Lung (tissue), 12 donors: Measurements from ENCODE around the gene KIF3C. TPM values are rescaled to one million over a fixed set of nuclear protein-coding genes. Genes with fewer than 3 reads are reported as not detected.

Experiments used
- ATAC-seq: fragments of 200-7000 bp; cut with Tn5 transposase; one replicate; pipeline ENCODE4 v1.9.1; 2020; ENCODE audit warnings: moderate number of reproducible peaks; ENCODE audit not compliant: insufficient read depth, low FRiP score
- DNase-seq, 3 donors: peaks; one replicate each; pipeline ENCODE4 v3.0.0-alpha.2; 2013 to 2017
- H3K27ac ChIP-seq, 2 donors: one replicate each; pipeline ENCODE4 v1.5.1; 2013; ENCODE audit warnings: mild to moderate bottlenecking in 2 of 2, moderate library complexity in 2 of 2, control low read depth in 1 of 2, inconsistent platforms in 1 of 2, low read depth in 1 of 2, low read length in 1 of 2
- H3K27me3 ChIP-seq, 3 donors: one replicate each; pipeline ENCODE4 v1.5.1; 2013; ENCODE audit warnings: low read length in 2 of 3; ENCODE audit not compliant: control insufficient read depth in 3 of 3, insufficient read depth in 3 of 3
- H3K36me3 ChIP-seq, 4 donors: one replicate each; pipeline ENCODE4 v1.5.1; 2013; ENCODE audit warnings: low read length in 4 of 4, mild to moderate bottlenecking in 1 of 4, moderate library complexity in 1 of 4; ENCODE audit not compliant: control insufficient read depth in 4 of 4, insufficient read depth in 4 of 4
- H3K4me1 ChIP-seq, 5 donors: one replicate each; pipeline ENCODE4 v1.5.1; 2013; ENCODE audit warnings: low read length in 5 of 5, mild to moderate bottlenecking in 2 of 5, moderate library complexity in 1 of 5; ENCODE audit not compliant: control insufficient read depth in 5 of 5, insufficient read depth in 5 of 5
- H3K4me3 ChIP-seq: one replicate; pipeline ENCODE4 v1.5.1; 2013; ENCODE audit warnings: mild to moderate bottlenecking, control low read depth, moderate library complexity
- H3K9ac ChIP-seq, 2 donors: one replicate each; pipeline ENCODE4 v1.5.1; 2013; ENCODE audit warnings: low read length in 2 of 2, control low read depth in 1 of 2; ENCODE audit not compliant: insufficient read depth in 1 of 2
- H3K9me3 ChIP-seq, 4 donors: one replicate each; pipeline ENCODE4 v1.5.1; 2013; ENCODE audit warnings: low read length in 3 of 4, mild to moderate bottlenecking in 1 of 4, moderate library complexity in 1 of 4; ENCODE audit not compliant: control insufficient read depth in 4 of 4, insufficient read depth in 3 of 4
- CTCF ChIP-seq: IDR thresholded peaks from 2 replicates; pipeline ENCODE4 v1.5.1; 2012; ENCODE audit warnings: mild to moderate bottlenecking; ENCODE audit errors: control extremely low read depth, extremely low read depth
- WGBS, 2 donors: extraction: QIAGEN DNeasy Blood & Tissue Kit; methylation state at CpG; one replicate each; pipeline ENCODE4 v1.1.7; 2013; 5-methylcytosine and 5-hydroxymethylcytosine counted together
- polyA plus RNA-seq, 2 donors: library from polyadenylated mRNA; stranded (reverse); fragments of 200-250 nt; gene quantifications; one replicate each; pipeline ENCODE4 v1.2.1, GENCODE V29; 2013
- total RNA-seq, 2 donors: library from RNA; depleted of rRNA in 1 of 2; stranded (reverse); fragments of >200 nt in 1 of 2; gene quantifications; one replicate each; pipeline ENCODE4 v1.2.1, GENCODE V29; 2014 to 2021
- donor health status: control.
- donor health status: control.
- donor health status: Bipolar disorder and iron deficiency.
- donor health status: healthy.
- donor health status: DM: yes; HTN: yes; CAD: no.

The KIF3C gene
- total and polyA plus RNA-seq, 4 donors: 1.1 to 6.2 (median 4.2) TPM

GRCh38 chr2:25996844-25997243 is 14.5 kb upstream of the KIF3C start:
- peaks cover 2 to 7% (median 6%) of the 10 kb centered on the region in 5 donors for H3K4me1 ChIP-seq
- DNase-seq (no peak), ATAC-seq (no peak)
- H3K4me3 ChIP-seq: no peak overlapping the region
- no peaks in the 10 kb centered on the region for H3K9me3 ChIP-seq
- no peak overlapping the region for H3K27ac ChIP-seq
- H3K27me3 ChIP-seq: no peaks in the 10 kb centered on the region
- H3K36me3 ChIP-seq: no peaks in the 10 kb centered on the region
- no peak for TF ChIP-seq CTCF
- H3K9ac ChIP-seq: no peak overlapping the region
- WGBS, 2 donors: 89 to 95% methylated on average over 1 of the region's 1 CpG

- no peak for TF ChIP-seq CTCF
- peaks cover 0 to 2% (median 0%) of the 10 kb centered on the region in 5 donors for H3K4me1 ChIP-seq
- H3K9me3 ChIP-seq: no peaks in the 10 kb centered on the region
- 76 to 95% methylated on average over 15 of the region's 15 CpGs for WGBS, 2 donors
- DNase-seq: no peak
- H3K27ac ChIP-seq: no peak overlapping the region
- no peaks in the 10 kb centered on the region for H3K27me3 ChIP-seq
- ATAC-seq: no peak
- no peaks in the 10 kb centered on the region for H3K36me3 ChIP-seq
- H3K4me3 ChIP-seq: no peak overlapping the region
- H3K9ac ChIP-seq: no peak overlapping the region
These were observed 12.2 kb upstream of the KIF3C start for GRCh38 chr2:25994509-25994908.

GRCh38 chr2:25993049-25993448 is 10.8 kb upstream of the KIF3C start:
- Histone ChIP-seq H3K4me1 (no peaks in the 10 kb centered on the region), H3K9ac (no peak overlapping the region), H3K27me3 (no peaks in the 10 kb centered on the region), H3K9me3 (no peaks in the 10 kb centered on the region), H3K4me3 (no peak overlapping the region), H3K27ac (no peak overlapping the region), H3K36me3 (no peaks in the 10 kb centered on the region)
- ATAC-seq (no peak), DNase-seq (peak in 1 of 3 donors; percentile 25)
- 75 to 81% methylated on average over 5 of the region's 5 CpGs for WGBS, 2 donors
- no peak for TF ChIP-seq CTCF

GRCh38 chr2:25992556-25992955 is 10.3 kb upstream of the KIF3C start:
- H3K27ac ChIP-seq: no peak overlapping the region
- TF ChIP-seq CTCF: no peak
- no peaks in the 10 kb centered on the region for H3K4me1 ChIP-seq
- H3K27me3 ChIP-seq: no peaks in the 10 kb centered on the region
- no peaks in the 10 kb centered on the region for H3K9me3 ChIP-seq
- no peaks in the 10 kb centered on the region for H3K36me3 ChIP-seq
- ATAC-seq (no peak), DNase-seq (no peak)
- whole genome bisulfite sequencing, 2 donors: 92% methylated on average over 8 of the region's 8 CpGs
- H3K9ac ChIP-seq: no peak overlapping the region
- no peak overlapping the region for H3K4me3 ChIP-seq
